ENCODE data around the gene RC3H1. TPM values are rescaled to one million over a fixed set of nuclear protein-coding genes. Genes with fewer than 3 reads are reported as not detected.
"Not testable (repeated sequence)": the region's sequence is repeated elsewhere in the genome, so short reads cannot be mapped to it uniquely, and the experiment has no call there.

Gene RC3H1
- polyA plus RNA-seq (2011; rRNA removed) (10.6 and 14.1 TPM in 2 replicates), polyA minus RNA-seq (2011; rRNA and poly(A)+ RNA removed) (38.3 and 44.1 TPM in 2 replicates)

GRCh38 chr1:174022080-174022975, at the start of gene RC3H1:
RC3H1 (minus strand) TSS chr1:174022357; CDS start chr1:173992985, 29,372 bp downstream.
- ChIA-PET POLR2A (interaction anchor here (1.0 kb wide), 1 partner anchor 57 kb away, joined by 3 read pairs; no protein-coding TSS in a partner anchor), CTCF (interaction anchor here (0.6 to 0.9 kb wide), 3 partner anchors 193 to 1277 kb away, joined by 3 read pairs; no protein-coding TSS in a partner anchor)
- Histone ChIP-seq H3K27me3 (ENCODE audit: control insufficient read depth, insufficient read depth, low read length) (no peaks in the 10 kb centered on the region), H3K36me3 (ENCODE audit: control insufficient read depth, insufficient read depth, low read length) (no peaks in the 10 kb centered on the region), H3K4me3 (ENCODE audit: low read depth, low read length) (peak within 1 kb of the TSS; percentile 79)
- DNase-seq (ENCODE audit: low read depth): peak; percentile 37
- no peak for TF ChIP-seq CTCF (IDR thresholded peaks at IDR 0.05; ENCODE audit: insufficient read depth, low read depth, low read length)

- CTCF ChIA-PET: no interaction called here
- POLR2A ChIA-PET: no interaction called here
- DNase-seq (ENCODE audit: low read depth): no peak
- no peak for TF ChIP-seq CTCF (IDR thresholded peaks at IDR 0.05; ENCODE audit: insufficient read depth, low read depth, low read length)
- Histone ChIP-seq H3K4me3 (ENCODE audit: low read depth, low read length) (no peak overlapping the region), H3K27me3 (ENCODE audit: control insufficient read depth, insufficient read depth, low read length) (no peaks in the 10 kb centered on the region), H3K36me3 (ENCODE audit: control insufficient read depth, insufficient read depth, low read length) (no peaks in the 10 kb centered on the region)
Observed at GRCh38 chr1:174070614-174071013, 48.5 kb upstream of the RC3H1 start.

GRCh38 chr1:174068000-174068399, 45.8 kb upstream of the RC3H1 start:
- Histone ChIP-seq H3K4me3 (ENCODE audit: low read depth, low read length) (no peak overlapping the region), H3K27me3 (ENCODE audit: control insufficient read depth, insufficient read depth, low read length) (no peaks in the 10 kb centered on the region), H3K36me3 (ENCODE audit: control insufficient read depth, insufficient read depth, low read length) (no peaks in the 10 kb centered on the region)
- ChIA-PET POLR2A (no interaction called here), CTCF (interaction anchor here (1.0 kb wide), 3 partner anchors 12 to 47 kb away, joined by 3 to 5 read pairs (median 3); no protein-coding TSS in a partner anchor)
- no peak for DNase-seq (ENCODE audit: low read depth)
- TF ChIP-seq CTCF (IDR thresholded peaks at IDR 0.05; ENCODE audit: insufficient read depth, low read depth, low read length): no peak

GRCh38 chr1:174060090-174060489, 37.9 kb upstream of the RC3H1 start:
- DNase-seq (ENCODE audit: low read depth): no peak
- TF ChIP-seq CTCF (IDR thresholded peaks at IDR 0.05; ENCODE audit: insufficient read depth, low read depth, low read length): no peak
- CTCF ChIA-PET: interaction anchor here (0.7 kb wide), 1 partner anchor 19 kb away, joined by 3 read pairs; no protein-coding TSS in a partner anchor
- Histone ChIP-seq H3K27me3 (ENCODE audit: control insufficient read depth, insufficient read depth, low read length) (no peaks in the 10 kb centered on the region), H3K4me3 (ENCODE audit: low read depth, low read length) (no peak overlapping the region), H3K36me3 (ENCODE audit: control insufficient read depth, insufficient read depth, low read length) (no peaks in the 10 kb centered on the region)
- POLR2A ChIA-PET: no interaction called here

- TF ChIP-seq CTCF (IDR thresholded peaks at IDR 0.05; ENCODE audit: insufficient read depth, low read depth, low read length): no peak
- no peaks in the 10 kb centered on the region for H3K36me3 ChIP-seq (ENCODE audit: control insufficient read depth, insufficient read depth, low read length)
- no peak overlapping the region for H3K4me3 ChIP-seq (ENCODE audit: low read depth, low read length)
- CTCF ChIA-PET: interaction anchor here (0.8 kb wide), 1 partner anchor 1336 kb away, joined by 4 read pairs; no protein-coding TSS in a partner anchor
- POLR2A ChIA-PET: no interaction called here
- no peak for DNase-seq (ENCODE audit: low read depth)
- H3K27me3 ChIP-seq (ENCODE audit: control insufficient read depth, insufficient read depth, low read length): no peaks in the 10 kb centered on the region
Observed at GRCh38 chr1:174058624-174059023, 36.5 kb upstream of the RC3H1 start.

GRCh38 chr1:174056609-174057008, 34.5 kb upstream of the RC3H1 start:
- H3K36me3 ChIP-seq (ENCODE audit: control insufficient read depth, insufficient read depth, low read length); DNase-seq (ENCODE audit: low read depth); POLR2A ChIA-PET; H3K27me3 ChIP-seq (ENCODE audit: control insufficient read depth, insufficient read depth, low read length); H3K4me3 ChIP-seq (ENCODE audit: low read depth, low read length): not testable (repeated sequence)
- CTCF ChIA-PET: interaction anchor here (1.0 kb wide), 1 partner anchor 17 kb away, joined by 4 read pairs; no protein-coding TSS in a partner anchor

- POLR2A ChIA-PET; H3K4me3 ChIP-seq (ENCODE audit: low read depth, low read length); DNase-seq (ENCODE audit: low read depth); CTCF ChIA-PET; H3K27me3 ChIP-seq (ENCODE audit: control insufficient read depth, insufficient read depth, low read length); H3K36me3 ChIP-seq (ENCODE audit: control insufficient read depth, insufficient read depth, low read length): not testable (repeated sequence)
Observed at GRCh38 chr1:174055797-174056196, 33.6 kb upstream of the RC3H1 start.
